Spleen (tissue), 11 donors: ENCODE measurements around the gene EFNA4. TPM values are rescaled to one million over a fixed set of nuclear protein-coding genes. Genes with fewer than 3 reads are reported as not detected.

Experiments
- DNase-seq: peaks from one replicate; pipeline ENCODE4 v3.0.0-alpha.2; 2020
- H3K27ac ChIP-seq, 8 donors: fragments of 200-600 bp; sonication (generic) in 7 of 8; 1 replicate in 4 of 8; 2 replicates in 4 of 8; pipeline versions ENCODE4 v1.5.0 to v1.8.0; 2016 to 2021; ENCODE audit warnings: inconsistent platforms in 4 of 8, mild to moderate bottlenecking in 4 of 8, moderate library complexity in 1 of 8
- H3K27me3 ChIP-seq, 7 donors: fragments of 200-600 bp; sonication (generic) in 6 of 7; replicated peaks in 1 of 7; 1 replicate in 4 of 7; 2 replicates in 3 of 7; pipeline versions ENCODE4 v1.5.0 to v1.8.0; 2016 to 2021; ENCODE audit warnings: inconsistent platforms in 3 of 7, mild to moderate bottlenecking in 1 of 7
- H3K36me3 ChIP-seq, 6 donors: fragments of 200-600 bp; sonication (generic) in 5 of 6; 1 replicate in 4 of 6; 2 replicates in 2 of 6; pipeline versions ENCODE4 v1.5.0 to v1.8.0; 2016 to 2021; ENCODE audit warnings: inconsistent platforms in 2 of 6
- H3K4me1 ChIP-seq, 6 donors: fragments of 200-600 bp; sonication (generic) in 5 of 6; 1 replicate in 3 of 6; 2 replicates in 3 of 6; pipeline versions ENCODE4 v1.5.0 to v1.8.0; 2016 to 2021; ENCODE audit warnings: inconsistent platforms in 3 of 6
- H3K4me3 ChIP-seq, 8 donors: fragments of 200-600 bp; sonication (generic) in 7 of 8; 1 replicate in 4 of 8; 2 replicates in 4 of 8; pipeline versions ENCODE4 v1.5.0 to v1.8.0; 2016 to 2021; ENCODE audit warnings: inconsistent platforms in 4 of 8, mild to moderate bottlenecking in 4 of 8, moderate library complexity in 2 of 8
- H3K9me3 ChIP-seq, 8 donors: fragments of 200-600 bp; sonication (generic) in 7 of 8; 1 replicate in 4 of 8; 2 replicates in 4 of 8; pipeline versions ENCODE4 v1.5.0 to v1.8.0; 2016 to 2021; ENCODE audit warnings: inconsistent platforms in 4 of 8
- CTCF ChIP-seq, 11 experiments: fragments of 200-600 bp in 7 of 11; fragments of 450-650 bp in 4 of 11; sonication (generic) in 4 of 11; IDR thresholded peaks in 8 of 11; conservative IDR thresholded peaks in 3 of 11; 1 replicate in 7 of 11; 2 replicates in 4 of 11; pipeline versions ENCODE4 v1.4.0 to v1.8.0; 2016 to 2021; ENCODE audit warnings: antibody characterized with exemption in 11 of 11, inconsistent platforms in 4 of 11, mild to moderate bottlenecking in 1 of 11
- POLR2A ChIP-seq, 3 donors: fragments of 450-650 bp; IDR thresholded peaks; one replicate each; pipeline ENCODE4 v1.5.1; 2017; ENCODE audit warnings: antibody characterized with exemption in 3 of 3, mild to moderate bottlenecking in 1 of 3
- POLR2AphosphoS5 ChIP-seq, 3 donors: sonication (generic); formaldehyde crosslinking; IDR thresholded peaks; one replicate each; pipeline ENCODE4 v1.5.1; 2017; ENCODE audit warnings: antibody characterized with exemption in 3 of 3
- WGBS, 5 donors: extraction: QIAGEN DNeasy Blood & Tissue Kit in 3 of 5; methylation state at CpG; one replicate each; pipeline versions ENCODE4 v1.1.5 to v1.1.7; 2013 to 2018; 5-methylcytosine and 5-hydroxymethylcytosine counted together
- intact Hi-C: fragments of 100-400 bp; cut with DNase I; formaldehyde crosslinking; loops from one replicate; pipeline ENCODE4 v1.15.0; 2023; ENCODE audit warnings: low total_unique reads
- polyA plus RNA-seq, 3 donors: library from polyadenylated mRNA; stranded (reverse); fragments of 200-250 nt; gene quantifications; one replicate each; pipeline ENCODE4 v1.2.1, GENCODE V29; 2013
- total RNA-seq, 7 donors: library from RNA; depleted of rRNA in 3 of 7; stranded (reverse); fragments of >200 nt in 3 of 7; fragmentation: NEBNext Ultra II Directional in 4 of 7; extraction: Animal tissue kit (Norgen Biotek cat#: 25700) in 4 of 7; gene quantifications; one replicate each; pipeline versions ENCODE4 v1.1.0 to v1.2.1, GENCODE V29; 2016 to 2021
- donor health status: healthy with polysubstance abuse.
- donor health status: DM: no; HTN: no; CAD: no; lungs with moderate emphysema.
- donor health status: DM: no; HTN: no; CAD: no.
- donor health status: Bipolar disorder and iron deficiency.
- donor health status: healthy.
- donor health status: DM: no; HTN: no; CAD: no.
- donor health status: DM: yes; HTN: yes; CAD: no.

Gene EFNA4
- total and polyA plus RNA-seq, 10 donors, result 4.6 to 9.5 (median 7.1) TPM

GRCh38 chr1:155084722-155085503 lies 21.4 kb downstream of the EFNA4 start:
- WGBS, 5 donors, result 1% methylated on average over 40 to 67 of the region's 67 CpGs
- peaks cover 24 to 47% (median 46%) of the 10 kb centered on the region in 7 donors for H3K27me3 ChIP-seq
- TF ChIP-seq POLR2AphosphoS5 (IDR thresholded peaks at IDR 0.05) (peak; percentile 71 to 84 (median 83)), POLR2A (IDR thresholded peaks at IDR 0.05) (no peak), CTCF (IDR thresholded peaks at IDR 0.05 in 8 of 11, conservative IDR thresholded peaks at IDR 0.05 in 3 of 11) (peak; percentile 95 to 99 (median 98))
- H3K4me3 ChIP-seq, result peak overlapping the region; percentile 71 to 91 (median 84)
- peaks cover 48 to 75% (median 66%) of the 10 kb centered on the region in 6 donors for H3K4me1 ChIP-seq
- intact Hi-C loops, result no loop called here
- no peaks in the 10 kb centered on the region for H3K9me3 ChIP-seq
- peak; percentile 98 for DNase-seq
- H3K36me3 ChIP-seq, result no peaks in the 10 kb centered on the region
- peak overlapping the region; percentile 80 to 95 (median 90) for H3K27ac ChIP-seq

- WGBS, 5 donors, result 1% methylated on average over 20 to 32 of the region's 32 CpGs
- peaks cover 18 to 39% (median 39%) of the 10 kb centered on the region in 7 donors for H3K27me3 ChIP-seq
- no peaks in the 10 kb centered on the region for H3K36me3 ChIP-seq
- peaks cover 41 to 68% (median 59%) of the 10 kb centered on the region in 6 donors for H3K4me1 ChIP-seq
- intact Hi-C loops, result no loop called here
- H3K9me3 ChIP-seq, result no peaks in the 10 kb centered on the region
- TF ChIP-seq CTCF (IDR thresholded peaks at IDR 0.05 in 8 of 11, conservative IDR thresholded peaks at IDR 0.05 in 3 of 11), result no peak
- no peak for TF ChIP-seq POLR2A (IDR thresholded peaks at IDR 0.05)
- no peak for TF ChIP-seq POLR2AphosphoS5 (IDR thresholded peaks at IDR 0.05)
- H3K27ac ChIP-seq, result peak overlapping the region; percentile 80 to 95 (median 90)
- peak overlapping the region; percentile 71 to 91 (median 84) for H3K4me3 ChIP-seq
- DNase-seq, result peak; percentile 92
Measured at GRCh38 chr1:155085504-155086127, 22.1 kb downstream of the EFNA4 start.

GRCh38 chr1:155086128-155086741 lies 22.7 kb downstream of the EFNA4 start:
- peak; percentile 94 for DNase-seq
- Histone ChIP-seq H3K4me3 (peak overlapping the region in 7 of 8 donors; percentile 71 to 91 (median 84)), H3K36me3 (no peaks in the 10 kb centered on the region), H3K9me3 (no peaks in the 10 kb centered on the region), H3K4me1 (peaks cover 35 to 65% (median 53%) of the 10 kb centered on the region in 6 donors), H3K27me3 (peaks cover 16 to 38% (median 33%) of the 10 kb centered on the region in 7 donors), H3K27ac (peak overlapping the region in 6 of 8 donors; percentile 85 to 95 (median 90))
- intact Hi-C loops, result no loop called here
- WGBS, 5 donors, result 12 to 25% (median 14%) methylated on average over 9 to 24 of the region's 24 CpGs
- TF ChIP-seq POLR2A (IDR thresholded peaks at IDR 0.05), result no peak
- peak; percentile 96 to 100 (median 98) for TF ChIP-seq CTCF (IDR thresholded peaks at IDR 0.05 in 8 of 11, conservative IDR thresholded peaks at IDR 0.05 in 3 of 11)
- peak in 2 of 3 donors; percentile 28 to 52 for TF ChIP-seq POLR2AphosphoS5 (IDR thresholded peaks at IDR 0.05)
